Endothelial cell of umbilical vein (primary cell): ENCODE data around the gene SLC22A4. TPM values are rescaled to one million over a fixed set of nuclear protein-coding genes. Genes with fewer than 3 reads are reported as not detected.

Experiments used
- BruUV-seq: library from RNA; stranded (reverse); fragments of 400-500 nt; replicated peaks from 2 replicates; lab custom pipeline; 2021; lab: Mats Ljungman, UMichigan
- CTCF ChIA-PET: fragments of 300-600, 350-600 bp; sonication (Branson Sonifier 250); formaldehyde crosslinking; loops from one replicate; lab custom pipeline; 2021; ENCODE audit warnings: antibody characterized with exemption, inconsistent platforms; lab: Charles Lee
- POLR2A ChIA-PET: fragments of 300-600, 350-600 bp; sonication (Branson Sonifier 250); formaldehyde crosslinking; loops from one replicate; lab custom pipeline; 2021; ENCODE audit warnings: antibody characterized with exemption, inconsistent platforms; lab: Charles Lee
- DNase-seq: peaks from one replicate; pipeline ENCODE4 v3.0.0-alpha.2; 2011; ENCODE audit warnings: low read depth, low spot score
- FAIRE-seq: peaks from 2 replicates; lab custom pipeline; 2011; peaks lifted over from hg19 to GRCh38; lab: Jason Lieb, UNC
- H2AFZ ChIP-seq: 2 replicates; pipeline ENCODE4 v1.6.0; 2012; ENCODE audit warnings: low read depth, low read length, control low read depth, inconsistent platforms
- H3K27ac ChIP-seq: 2 replicates; pipeline ENCODE4 v1.5.1; 2011; ENCODE audit warnings: low read depth, mild to moderate bottlenecking, control low read depth, low read length, moderate library complexity; ENCODE audit not compliant: insufficient read depth
- H3K27me3 ChIP-seq, 2 experiments: 2 replicates each; pipeline versions ENCODE4 v1.6.0 to v1.6.1; 2011; ENCODE audit warnings: low read length in 2 of 2, mixed read lengths in 1 of 2; ENCODE audit not compliant: control insufficient read depth in 2 of 2, insufficient read depth in 2 of 2
- H3K36me3 ChIP-seq, 2 experiments: 2 replicates in 1 of 2; 3 replicates in 1 of 2; pipeline ENCODE4 v1.5.1; 2011; ENCODE audit warnings: low read length in 2 of 2, mild to moderate bottlenecking in 1 of 2, moderate library complexity in 1 of 2; ENCODE audit not compliant: control insufficient read depth in 2 of 2, insufficient read depth in 2 of 2; ENCODE audit errors: extremely low read depth in 1 of 2
- H3K4me1 ChIP-seq: 3 replicates; pipeline ENCODE4 v1.5.1; 2011; ENCODE audit warnings: mild to moderate bottlenecking, low read length; ENCODE audit not compliant: control insufficient read depth, insufficient read depth; ENCODE audit errors: extremely low read depth
- H3K4me2 ChIP-seq: 2 replicates; pipeline ENCODE4 v1.6.1; 2011; ENCODE audit warnings: low read length, control low read depth, mixed read lengths; ENCODE audit not compliant: insufficient read depth
- H3K4me3 ChIP-seq, 3 experiments: fragments of 200-600 bp in 1 of 3; sonication (generic), shearing (Covaris generic) in 1 of 3; replicated peaks in 1 of 3; 2 replicates each; pipeline ENCODE4 v1.5.1; 2011 to 2016; ENCODE audit warnings: control low read depth in 3 of 3, low read length in 3 of 3, mild to moderate bottlenecking in 2 of 3, inconsistent platforms in 1 of 3, low read depth in 1 of 3, moderate library complexity in 1 of 3; ENCODE audit not compliant: insufficient read depth in 1 of 3
- H3K79me2 ChIP-seq: 2 replicates; pipeline ENCODE4 v1.6.0; 2012; ENCODE audit warnings: low read length, inconsistent platforms; ENCODE audit not compliant: control insufficient read depth, insufficient read depth
- H3K9ac ChIP-seq: replicated peaks from 2 replicates; pipeline ENCODE3; 2011; ENCODE audit warnings: low read length, control low read depth; ENCODE audit not compliant: insufficient read depth; ENCODE audit errors: extremely low read depth
- H3K9me1 ChIP-seq: replicated peaks from 3 replicates; pipeline ENCODE4 v1.6.0; 2011; ENCODE audit warnings: mild to moderate bottlenecking, low read length; ENCODE audit not compliant: control insufficient read depth, insufficient read depth; ENCODE audit errors: extremely low read depth
- H3K9me3 ChIP-seq: replicated peaks from 2 replicates; pipeline ENCODE4 v1.5.1; 2012; ENCODE audit warnings: low read length, inconsistent platforms; ENCODE audit not compliant: control insufficient read depth, insufficient read depth
- H4K20me1 ChIP-seq: replicated peaks from 2 replicates; pipeline ENCODE3; 2011; ENCODE audit warnings: mild to moderate bottlenecking, low read length; ENCODE audit not compliant: control insufficient read depth, insufficient read depth; ENCODE audit errors: extremely low read depth
- EZH2 ChIP-seq: IDR thresholded peaks from 2 replicates; pipeline ENCODE4 v1.6.1; 2012; ENCODE audit warnings: borderline replicate concordance, low read depth, mild to moderate bottlenecking, moderate library complexity, low read length, inconsistent platforms; ENCODE audit not compliant: severe bottlenecking
- FOS ChIP-seq: IDR thresholded peaks from 2 replicates; pipeline ENCODE4 v1.6.1; 2011; ENCODE audit warnings: mild to moderate bottlenecking, low read length, moderate library complexity, borderline replicate concordance; ENCODE audit not compliant: insufficient read depth
- GATA2 ChIP-seq: IDR thresholded peaks from 2 replicates; pipeline ENCODE4 v1.7.0; 2011; ENCODE audit warnings: low read depth, mild to moderate bottlenecking, moderate library complexity, mixed read lengths, low read length; ENCODE audit not compliant: insufficient read length, insufficient read depth
- JUN ChIP-seq: IDR thresholded peaks from 2 replicates; pipeline ENCODE4 v1.6.1; 2011; ENCODE audit warnings: borderline replicate concordance, low read depth; ENCODE audit not compliant: insufficient read length, insufficient read depth
- MYC ChIP-seq: IDR thresholded peaks from one replicate; pipeline ENCODE4 v1.6.1; 2011; ENCODE audit warnings: mild to moderate bottlenecking, low read depth, low read length
- POLR2A ChIP-seq: IDR thresholded peaks from 2 replicates; pipeline ENCODE4 v1.6.1; 2012; ENCODE audit warnings: low read depth, mild to moderate bottlenecking, control low read depth, low read length
- POLR2AphosphoS5 ChIP-seq: IDR thresholded peaks from 2 replicates; pipeline ENCODE4 v1.6.1; 2012; ENCODE audit warnings: low read depth, mild to moderate bottlenecking, control low read depth, low read length, moderate library complexity; ENCODE audit not compliant: insufficient read depth
- dilution Hi-C: fragments of 300-500 bp; cut with MboI; formaldehyde crosslinking; loops from one replicate; pipeline ENCODE4 v1.15.0; 2019; ENCODE audit warnings: low sequenced_read_pairs; ENCODE audit not compliant: extremely low pct_ligation_motif_present
- intact Hi-C: fragments of 100-400 bp; cut with micrococcal nuclease; formaldehyde crosslinking; loops from one replicate; pipeline ENCODE4 v1.10.0; 2022
- polyA plus RNA-seq, 4 experiments: library from polyadenylated mRNA; depleted of rRNA in 3 of 4; stranded (reverse) in 3 of 4; unstranded in 1 of 4; fragments of >200 nt; gene quantifications; 2 replicates each; pipeline versions ENCODE4 v1.2.1 to v1.2.3, GENCODE V29; 2011 to 2012; ENCODE audit warnings: missing spikeins in 1 of 4
- total RNA-seq: library from RNA; stranded (reverse); gene quantifications from 2 replicates; pipeline ENCODE4 v1.2.3, GENCODE V29; 2021
- TF ChIP-seq, protein P1 (sequence below): IDR thresholded peaks from 2 replicates; pipeline ENCODE4 v1.6.1; 2011; ENCODE audit not compliant: insufficient read depth, insufficient read length
- TF ChIP-seq, protein P2 (sequence below), 2 donors: IDR thresholded peaks; 1 replicate in 1 of 2; 2 replicates in 1 of 2; pipeline ENCODE4 v1.5.1; 2011; ENCODE audit warnings: low read length in 2 of 2, mild to moderate bottlenecking in 2 of 2, moderate library complexity in 2 of 2, control low read depth in 1 of 2, inconsistent platforms in 1 of 2, low read depth in 1 of 2; ENCODE audit not compliant: insufficient read depth in 1 of 2; ENCODE audit errors: extremely low read depth in 1 of 2

SLC22A4 gene
- total and polyA plus RNA-seq, 2 donors (not counting 3 experiments of a cell fraction or from before 2014, with no cell fraction given) = 4.9 to 6.9 TPM

DNA sequence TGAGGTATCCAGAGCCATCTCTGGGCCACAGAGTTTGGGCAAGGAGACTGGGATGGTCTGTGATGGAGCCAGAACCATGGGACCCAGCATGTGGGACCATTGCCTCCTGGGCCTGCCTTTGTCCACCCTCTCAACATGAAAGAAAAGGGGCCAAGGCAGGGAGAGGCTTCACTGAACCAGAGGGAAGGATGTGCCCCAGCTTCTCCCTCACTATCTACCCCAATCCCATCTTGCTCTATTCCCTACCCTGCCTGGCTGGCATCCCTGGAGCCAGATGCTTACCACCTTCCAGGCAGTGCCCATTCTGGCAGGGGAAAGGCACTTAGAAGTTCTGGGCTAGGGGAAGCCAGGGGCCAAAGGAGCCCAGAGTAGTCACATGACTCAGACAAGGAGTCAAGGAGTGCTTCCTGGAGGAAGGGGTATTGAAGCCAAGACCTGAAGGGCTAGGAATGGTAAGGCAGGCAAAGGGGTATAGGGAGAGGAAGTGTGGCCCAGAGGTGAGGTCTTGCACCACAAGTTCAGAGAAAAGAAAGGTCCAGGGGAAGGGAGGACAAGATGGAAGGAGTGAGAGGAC is 26.9 kb upstream of the SLC22A4 start:
- Histone ChIP-seq H3K4me1 (peaks cover 46% of the 10 kb centered on the region), H3K9me3 (no peaks in the 10 kb centered on the region), H3K36me3 (peaks cover 7 to 31% of the 10 kb centered on the region in 2 experiments), H3K4me3 (no peak overlapping the region), H3K27me3 (no peaks in the 10 kb centered on the region), H3K9ac (no peak overlapping the region), H2AFZ (no peak overlapping the region), H3K4me2 (no peak overlapping the region), H3K27ac (peak overlapping the region; percentile 89), H3K9me1 (no peaks in the 10 kb centered on the region), H3K79me2 (peaks cover 3% of the 10 kb centered on the region), H4K20me1 (no peaks in the 10 kb centered on the region)
- POLR2A ChIA-PET = no interaction called here
- CTCF ChIA-PET = interaction anchor here (1.3 kb wide), 1 partner anchor 29 kb away, joined by 3 read pairs; no protein-coding TSS in a partner anchor
- TF ChIP-seq POLR2A (no peak), EZH2 (no peak), MYC (no peak), GATA2 (no peak), JUN (no peak), FOS (no peak), POLR2AphosphoS5 (no peak)
- TF ChIP-seq, protein P1, sequence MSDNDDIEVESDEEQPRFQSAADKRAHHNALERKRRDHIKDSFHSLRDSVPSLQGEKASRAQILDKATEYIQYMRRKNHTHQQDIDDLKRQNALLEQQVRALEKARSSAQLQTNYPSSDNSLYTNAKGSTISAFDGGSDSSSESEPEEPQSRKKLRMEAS = no peak
- TF ChIP-seq, protein P2, sequence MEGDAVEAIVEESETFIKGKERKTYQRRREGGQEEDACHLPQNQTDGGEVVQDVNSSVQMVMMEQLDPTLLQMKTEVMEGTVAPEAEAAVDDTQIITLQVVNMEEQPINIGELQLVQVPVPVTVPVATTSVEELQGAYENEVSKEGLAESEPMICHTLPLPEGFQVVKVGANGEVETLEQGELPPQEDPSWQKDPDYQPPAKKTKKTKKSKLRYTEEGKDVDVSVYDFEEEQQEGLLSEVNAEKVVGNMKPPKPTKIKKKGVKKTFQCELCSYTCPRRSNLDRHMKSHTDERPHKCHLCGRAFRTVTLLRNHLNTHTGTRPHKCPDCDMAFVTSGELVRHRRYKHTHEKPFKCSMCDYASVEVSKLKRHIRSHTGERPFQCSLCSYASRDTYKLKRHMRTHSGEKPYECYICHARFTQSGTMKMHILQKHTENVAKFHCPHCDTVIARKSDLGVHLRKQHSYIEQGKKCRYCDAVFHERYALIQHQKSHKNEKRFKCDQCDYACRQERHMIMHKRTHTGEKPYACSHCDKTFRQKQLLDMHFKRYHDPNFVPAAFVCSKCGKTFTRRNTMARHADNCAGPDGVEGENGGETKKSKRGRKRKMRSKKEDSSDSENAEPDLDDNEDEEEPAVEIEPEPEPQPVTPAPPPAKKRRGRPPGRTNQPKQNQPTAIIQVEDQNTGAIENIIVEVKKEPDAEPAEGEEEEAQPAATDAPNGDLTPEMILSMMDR (IDR thresholded peaks at IDR 0.05; ENCODE audit: extremely low read depth in 1 of 2, insufficient read depth in 1 of 2, low read depth in 1 of 2, low read length in 2 of 2) = no peak
- intact Hi-C loops (loop anchor here (10.0 kb wide), 1 partner anchor 452 kb away; no protein-coding TSS in a partner anchor), dilution Hi-C loops (no loop called here)
- DNase-seq (no peak), FAIRE-seq (no peak)
- no TSS peak for BruUV-seq
